CD14-positive monocyte (primary cell): ENCODE data around the gene HMGXB4. TPM values are rescaled to one million over a fixed set of nuclear protein-coding genes. Genes with fewer than 3 reads are reported as not detected.

Experiments used
- DNase-seq, 3 donors: peaks; one replicate each; pipeline ENCODE4 v3.0.0-alpha.2; 2011 to 2022
- H2AFZ ChIP-seq: 2 replicates; pipeline ENCODE4 v1.6.0; 2012; ENCODE audit warnings: mild to moderate bottlenecking, low read depth, low read length, inconsistent platforms; ENCODE audit not compliant: insufficient read depth, poor library complexity, severe bottlenecking
- H3K27ac ChIP-seq, 2 donors: 1 replicate in 1 of 2; 2 replicates in 1 of 2; pipeline ENCODE4 v1.5.1; 2012 to 2013; ENCODE audit warnings: low read length in 2 of 2, control low read depth in 1 of 2, inconsistent platforms in 1 of 2, low read depth in 1 of 2, mild to moderate bottlenecking in 1 of 2
- H3K27me3 ChIP-seq, 2 donors: one replicate each; pipeline versions ENCODE4 v1.6.0 to v1.6.1; 2011 to 2013; ENCODE audit warnings: low read length in 2 of 2; ENCODE audit not compliant: control insufficient read depth in 2 of 2, insufficient read depth in 2 of 2
- H3K36me3 ChIP-seq, 2 donors: replicated peaks in 1 of 2; 1 replicate in 1 of 2; 2 replicates in 1 of 2; pipeline versions ENCODE4 v1.5.1 to v1.6.1; 2012 to 2013; ENCODE audit warnings: low read length in 2 of 2, control low read depth in 1 of 2, inconsistent platforms in 1 of 2, mild to moderate bottlenecking in 1 of 2; ENCODE audit not compliant: insufficient read depth in 2 of 2, control insufficient read depth in 1 of 2
- H3K4me1 ChIP-seq, 2 donors: 1 replicate in 1 of 2; 2 replicates in 1 of 2; pipeline versions ENCODE4 v1.5.1 to v1.6.1; 2012 to 2013; ENCODE audit warnings: low read length in 2 of 2, control low read depth in 1 of 2, inconsistent platforms in 1 of 2, mild to moderate bottlenecking in 1 of 2, moderate library complexity in 1 of 2; ENCODE audit not compliant: insufficient read depth in 2 of 2, control insufficient read depth in 1 of 2
- H3K4me2 ChIP-seq: replicated peaks from 2 replicates; pipeline ENCODE3; 2012; ENCODE audit warnings: low read length, moderate library complexity, mild to moderate bottlenecking; ENCODE audit not compliant: poor library complexity, severe bottlenecking; ENCODE audit errors: extremely low read depth
- H3K4me3 ChIP-seq, 3 experiments: fragments of 200-600 bp in 1 of 3; sonication (generic) in 1 of 3; replicated peaks in 1 of 3; 1 replicate in 2 of 3; 2 replicates in 1 of 3; pipeline ENCODE4 v1.5.1; 2011 to 2013; ENCODE audit warnings: low read length in 3 of 3, mild to moderate bottlenecking in 3 of 3, control low read depth in 2 of 3, low read depth in 2 of 3, inconsistent platforms in 1 of 3, moderate library complexity in 1 of 3
- H3K79me2 ChIP-seq: 2 replicates; pipeline ENCODE4 v1.6.0; 2012; ENCODE audit warnings: mild to moderate bottlenecking, control low read depth, inconsistent platforms, low read length, moderate library complexity; ENCODE audit not compliant: insufficient read depth
- H3K9ac ChIP-seq: 2 replicates; pipeline ENCODE4 v1.6.0; 2017; ENCODE audit warnings: low read length, mild to moderate bottlenecking; ENCODE audit not compliant: insufficient read depth, poor library complexity, severe bottlenecking
- H3K9me3 ChIP-seq, 2 donors: replicated peaks in 1 of 2; 1 replicate in 1 of 2; 2 replicates in 1 of 2; pipeline versions ENCODE4 v1.5.1 to v1.6.1; 2012 to 2013; ENCODE audit warnings: low read length in 2 of 2, control low read depth in 1 of 2; ENCODE audit not compliant: control insufficient read depth in 1 of 2, insufficient read depth in 1 of 2
- H4K20me1 ChIP-seq: 2 replicates; pipeline ENCODE4 v1.6.0; 2012; ENCODE audit warnings: mild to moderate bottlenecking, low read length, control low read depth, moderate library complexity; ENCODE audit not compliant: insufficient read depth
- H3K27ac Mint-ChIP-seq, 7 donors: one replicate each; pipeline ENCODE4 v1.8.0; 2020; ENCODE audit warnings: mild to moderate bottlenecking in 7 of 7, mixed read lengths in 7 of 7, moderate library complexity in 6 of 7, inconsistent platforms in 2 of 7
- H3K27me3 Mint-ChIP-seq, 3 donors: one replicate each; pipeline ENCODE4 v1.8.0; 2021 to 2022; ENCODE audit warnings: low read depth in 3 of 3, mild to moderate bottlenecking in 3 of 3, mixed read lengths in 3 of 3, moderate library complexity in 3 of 3, inconsistent platforms in 1 of 3
- H3K36me3 Mint-ChIP-seq, 2 donors: one replicate each; pipeline ENCODE4 v1.8.0; 2020; ENCODE audit warnings: mixed read lengths in 2 of 2, inconsistent platforms in 1 of 2, mild to moderate bottlenecking in 1 of 2
- H3K4me1 Mint-ChIP-seq: one replicate; pipeline ENCODE4 v1.8.0; 2020; ENCODE audit warnings: mild to moderate bottlenecking, mixed read lengths
- H3K4me3 Mint-ChIP-seq, 2 donors: one replicate each; pipeline ENCODE4 v1.8.0; 2020; ENCODE audit warnings: mild to moderate bottlenecking in 2 of 2, mixed read lengths in 2 of 2, moderate library complexity in 1 of 2
- H3K9me3 Mint-ChIP-seq, 7 donors: one replicate each; pipeline ENCODE4 v1.8.0; 2020 to 2022; ENCODE audit warnings: mixed read lengths in 7 of 7, mild to moderate bottlenecking in 6 of 7, moderate library complexity in 6 of 7, inconsistent platforms in 2 of 7
- WGBS: methylation state at CpG from one replicate; pipeline ENCODE4 v1.1.5; 2013; ENCODE audit warnings: missing lambda C conversion rate; ENCODE audit not compliant: insufficient coverage; 5-methylcytosine and 5-hydroxymethylcytosine counted together
- intact Hi-C, 2 donors: fragments of 100-400 bp; cut with micrococcal nuclease; formaldehyde crosslinking; loops; one replicate each; pipeline versions ENCODE4 v1.15.0 to v1.15.1; 2023
- polyA plus RNA-seq, 3 donors: library from polyadenylated mRNA; depleted of rRNA in 1 of 3; unstranded in 2 of 3; stranded (reverse) in 1 of 3; fragments of 300-500 nt in 2 of 3; fragments of >200 nt in 1 of 3; fragmentation: Illumina TruSeq in 2 of 3; gene quantifications; 1 replicate in 2 of 3; 2 replicates in 1 of 3; pipeline ENCODE4 v1.2.3, GENCODE V29; 2012 to 2021
- TF ChIP-seq, protein P1 (sequence below): fragments of 200-600 bp; IDR thresholded peaks from one replicate; pipeline ENCODE4 v1.8.0; 2022; ENCODE audit warnings: antibody characterized with exemption, mild to moderate bottlenecking

The HMGXB4 gene
- polyA plus RNA-seq, 3 donors, result 6.3 to 11.4 (median 8.1) TPM

DNA sequence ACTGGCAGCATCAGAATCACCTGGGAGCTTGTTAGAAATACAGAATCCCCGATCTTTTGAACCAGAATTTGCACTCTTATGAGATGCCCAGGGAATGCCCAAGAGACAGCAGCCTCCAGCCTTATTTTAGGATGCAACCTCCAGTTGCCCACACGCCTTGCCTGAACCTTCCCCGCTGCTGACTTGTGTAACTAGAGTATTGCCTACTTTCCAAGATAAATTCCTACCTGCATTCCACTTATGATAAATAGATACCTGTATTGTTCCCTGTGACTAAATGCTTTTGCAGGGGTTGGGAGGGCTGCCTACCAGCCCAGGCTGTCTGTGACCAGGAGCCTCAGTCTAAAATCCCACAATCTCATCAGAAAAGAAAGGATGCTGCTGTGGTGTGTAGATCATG lies 44.3 kb upstream of the HMGXB4 start:
- Histone ChIP-seq H3K27ac (no peak overlapping the region), H2AFZ (no peak overlapping the region), H3K4me1 (no peaks in the 10 kb centered on the region), H3K4me3 (no peak overlapping the region), H3K4me2 (no peak overlapping the region), H3K36me3 (no peaks in the 10 kb centered on the region), H3K9me3 (no peaks in the 10 kb centered on the region), H3K79me2 (no peaks in the 10 kb centered on the region), H3K9ac (no peak overlapping the region), H3K27me3 (no peaks in the 10 kb centered on the region), H4K20me1 (no peaks in the 10 kb centered on the region)
- intact Hi-C loops, result no loop called here
- H3K27ac Mint-ChIP-seq, result no peak overlapping the region
- peaks cover 0 to 16% (median 4%) of the 10 kb centered on the region in 7 donors for H3K9me3 Mint-ChIP-seq
- TF ChIP-seq, protein P1, sequence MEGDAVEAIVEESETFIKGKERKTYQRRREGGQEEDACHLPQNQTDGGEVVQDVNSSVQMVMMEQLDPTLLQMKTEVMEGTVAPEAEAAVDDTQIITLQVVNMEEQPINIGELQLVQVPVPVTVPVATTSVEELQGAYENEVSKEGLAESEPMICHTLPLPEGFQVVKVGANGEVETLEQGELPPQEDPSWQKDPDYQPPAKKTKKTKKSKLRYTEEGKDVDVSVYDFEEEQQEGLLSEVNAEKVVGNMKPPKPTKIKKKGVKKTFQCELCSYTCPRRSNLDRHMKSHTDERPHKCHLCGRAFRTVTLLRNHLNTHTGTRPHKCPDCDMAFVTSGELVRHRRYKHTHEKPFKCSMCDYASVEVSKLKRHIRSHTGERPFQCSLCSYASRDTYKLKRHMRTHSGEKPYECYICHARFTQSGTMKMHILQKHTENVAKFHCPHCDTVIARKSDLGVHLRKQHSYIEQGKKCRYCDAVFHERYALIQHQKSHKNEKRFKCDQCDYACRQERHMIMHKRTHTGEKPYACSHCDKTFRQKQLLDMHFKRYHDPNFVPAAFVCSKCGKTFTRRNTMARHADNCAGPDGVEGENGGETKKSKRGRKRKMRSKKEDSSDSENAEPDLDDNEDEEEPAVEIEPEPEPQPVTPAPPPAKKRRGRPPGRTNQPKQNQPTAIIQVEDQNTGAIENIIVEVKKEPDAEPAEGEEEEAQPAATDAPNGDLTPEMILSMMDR, result no peak
- no peaks in the 10 kb centered on the region for H3K4me1 Mint-ChIP-seq
- no peak overlapping the region for H3K4me3 Mint-ChIP-seq
- no peaks in the 10 kb centered on the region for H3K36me3 Mint-ChIP-seq
- WGBS, result 88% methylated on average over 2 of the region's 3 CpGs
- DNase-seq, result no peak
- peaks cover 0 to 13% (median 5%) of the 10 kb centered on the region in 3 donors for H3K27me3 Mint-ChIP-seq

DNA sequence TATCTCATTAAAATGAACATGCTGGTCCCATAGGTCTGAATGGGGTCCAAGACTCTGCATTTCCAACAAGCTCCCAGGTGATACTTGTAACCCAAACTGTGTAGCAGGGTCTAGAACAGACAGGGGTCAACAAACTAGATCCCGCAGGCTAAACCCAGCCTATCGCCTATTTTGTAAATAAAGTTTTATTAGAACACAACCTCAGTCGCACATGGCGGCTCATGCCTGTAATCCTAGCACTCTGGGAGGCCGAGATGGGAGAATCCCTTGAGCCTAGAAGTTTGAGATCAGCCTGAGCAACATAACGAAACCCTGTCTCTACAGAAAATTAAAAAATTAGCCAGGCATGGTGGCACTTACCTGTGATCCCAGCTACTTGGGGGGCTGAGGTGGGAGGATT lies 42.3 kb upstream of the HMGXB4 start:
- Histone ChIP-seq H3K9me3 (no peaks in the 10 kb centered on the region), H3K4me1 (no peaks in the 10 kb centered on the region), H3K9ac (no peak overlapping the region), H3K27ac (no peak overlapping the region), H2AFZ (no peak overlapping the region), H3K4me2 (no peak overlapping the region), H3K27me3 (no peaks in the 10 kb centered on the region), H3K79me2 (no peaks in the 10 kb centered on the region), H4K20me1 (no peaks in the 10 kb centered on the region), H3K36me3 (no peaks in the 10 kb centered on the region), H3K4me3 (no peak overlapping the region)
- Mint-ChIP-seq H3K27ac (no peak overlapping the region), H3K9me3 (peaks cover 0 to 16% (median 5%) of the 10 kb centered on the region in 7 donors), H3K27me3 (peaks cover 0 to 8% (median 5%) of the 10 kb centered on the region in 3 donors), H3K36me3 (no peaks in the 10 kb centered on the region), H3K4me3 (no peak overlapping the region), H3K4me1 (no peaks in the 10 kb centered on the region)
- intact Hi-C loops, result no loop called here
- TF ChIP-seq, protein P1, result no peak
- no peak for DNase-seq
- WGBS, result 92% methylated on average over 2 of the region's 6 CpGs
